ENCODE data around the gene MAN1A1.

GRCh38 chr6:119190176-119190575 lies 159.4 kb downstream of the MAN1A1 start:
- TF ChIP-seq CTCF (IDR thresholded peaks at IDR 0.05; ENCODE audit: poor library complexity, severe bottlenecking) (no peak), POLR2AphosphoS5 (IDR thresholded peaks at IDR 0.05) (no peak)

Measured in neural cell (in vitro differentiated cells).